ENCODE results near the gene NMNAT2.

NMNAT2 gene

DNA sequence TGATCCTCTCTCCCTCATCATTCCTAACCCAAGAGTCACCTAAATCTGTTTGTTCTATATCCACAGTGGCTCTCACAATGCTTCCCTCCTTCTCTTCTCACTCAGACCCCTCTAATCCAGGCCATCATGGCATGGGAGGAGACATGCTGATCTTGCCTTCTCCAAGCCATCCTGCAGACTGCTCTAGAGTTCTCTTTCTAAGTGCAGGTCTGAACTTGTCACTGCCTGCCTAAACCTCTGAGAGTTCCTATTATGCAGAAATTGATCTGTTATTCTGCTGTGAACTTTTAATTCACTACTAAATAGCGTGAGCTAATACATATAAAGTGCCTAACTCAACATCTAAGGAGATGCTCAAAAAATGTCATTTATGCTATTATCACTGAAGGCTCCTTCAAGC is 205.3 kb downstream of the NMNAT2 start:
- TF ChIP-seq POLR2AphosphoS5 (IDR thresholded peaks at IDR 0.05; ENCODE audit: low read depth, low read length) = no peak
- TF ChIP-seq SIN3A (IDR thresholded peaks at IDR 0.05; ENCODE audit: borderline replicate concordance, insufficient read depth, low read length) = no peak
- no peak for TF ChIP-seq TAF1 (IDR thresholded peaks at IDR 0.05; ENCODE audit: borderline replicate concordance, insufficient read depth, low read length)
- no peak for TF ChIP-seq FOXP2 (optimal IDR thresholded peaks at IDR 0.05; ENCODE audit: borderline replicate concordance, extremely low read depth, extremely low read length, insufficient read depth)
- TF ChIP-seq, protein P1, sequence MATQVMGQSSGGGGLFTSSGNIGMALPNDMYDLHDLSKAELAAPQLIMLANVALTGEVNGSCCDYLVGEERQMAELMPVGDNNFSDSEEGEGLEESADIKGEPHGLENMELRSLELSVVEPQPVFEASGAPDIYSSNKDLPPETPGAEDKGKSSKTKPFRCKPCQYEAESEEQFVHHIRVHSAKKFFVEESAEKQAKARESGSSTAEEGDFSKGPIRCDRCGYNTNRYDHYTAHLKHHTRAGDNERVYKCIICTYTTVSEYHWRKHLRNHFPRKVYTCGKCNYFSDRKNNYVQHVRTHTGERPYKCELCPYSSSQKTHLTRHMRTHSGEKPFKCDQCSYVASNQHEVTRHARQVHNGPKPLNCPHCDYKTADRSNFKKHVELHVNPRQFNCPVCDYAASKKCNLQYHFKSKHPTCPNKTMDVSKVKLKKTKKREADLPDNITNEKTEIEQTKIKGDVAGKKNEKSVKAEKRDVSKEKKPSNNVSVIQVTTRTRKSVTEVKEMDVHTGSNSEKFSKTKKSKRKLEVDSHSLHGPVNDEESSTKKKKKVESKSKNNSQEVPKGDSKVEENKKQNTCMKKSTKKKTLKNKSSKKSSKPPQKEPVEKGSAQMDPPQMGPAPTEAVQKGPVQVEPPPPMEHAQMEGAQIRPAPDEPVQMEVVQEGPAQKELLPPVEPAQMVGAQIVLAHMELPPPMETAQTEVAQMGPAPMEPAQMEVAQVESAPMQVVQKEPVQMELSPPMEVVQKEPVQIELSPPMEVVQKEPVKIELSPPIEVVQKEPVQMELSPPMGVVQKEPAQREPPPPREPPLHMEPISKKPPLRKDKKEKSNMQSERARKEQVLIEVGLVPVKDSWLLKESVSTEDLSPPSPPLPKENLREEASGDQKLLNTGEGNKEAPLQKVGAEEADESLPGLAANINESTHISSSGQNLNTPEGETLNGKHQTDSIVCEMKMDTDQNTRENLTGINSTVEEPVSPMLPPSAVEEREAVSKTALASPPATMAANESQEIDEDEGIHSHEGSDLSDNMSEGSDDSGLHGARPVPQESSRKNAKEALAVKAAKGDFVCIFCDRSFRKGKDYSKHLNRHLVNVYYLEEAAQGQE (IDR thresholded peaks at IDR 0.05; ENCODE audit: insufficient read depth in 1 of 2, low read depth in 2 of 2, low read length in 2 of 2) = no peak

GRCh38 chr1:183210681-183211080 is 207.5 kb downstream of the NMNAT2 start:
- no peak for TF ChIP-seq TAF1 (IDR thresholded peaks at IDR 0.05; ENCODE audit: borderline replicate concordance, insufficient read depth, low read length)
- TF ChIP-seq, protein P1 (IDR thresholded peaks at IDR 0.05; ENCODE audit: insufficient read depth in 1 of 2, low read depth in 2 of 2, low read length in 2 of 2) = no peak
- no peak for TF ChIP-seq FOXP2 (optimal IDR thresholded peaks at IDR 0.05; ENCODE audit: borderline replicate concordance, extremely low read depth, extremely low read length, insufficient read depth)
- no peak for TF ChIP-seq POLR2AphosphoS5 (IDR thresholded peaks at IDR 0.05; ENCODE audit: low read depth, low read length)

- TF ChIP-seq SIN3A (IDR thresholded peaks at IDR 0.05; ENCODE audit: borderline replicate concordance, insufficient read depth, low read length) = no peak
- TF ChIP-seq FOXP2 (optimal IDR thresholded peaks at IDR 0.05; ENCODE audit: borderline replicate concordance, extremely low read depth, extremely low read length, insufficient read depth) = no peak
- TF ChIP-seq POLR2AphosphoS5 (IDR thresholded peaks at IDR 0.05; ENCODE audit: low read depth, low read length) = no peak
- no peak for TF ChIP-seq TAF1 (IDR thresholded peaks at IDR 0.05; ENCODE audit: borderline replicate concordance, insufficient read depth, low read length)
- TF ChIP-seq, protein P1 (IDR thresholded peaks at IDR 0.05; ENCODE audit: insufficient read depth in 1 of 2, low read depth in 2 of 2, low read length in 2 of 2) = no peak
Measured at GRCh38 chr1:183209533-183210158, 208.5 kb downstream of the NMNAT2 start.

GRCh38 chr1:183206538-183207122 is 211.6 kb downstream of the NMNAT2 start:
- TF ChIP-seq FOXP2 (optimal IDR thresholded peaks at IDR 0.05; ENCODE audit: borderline replicate concordance, extremely low read depth, extremely low read length, insufficient read depth) = no peak
- no peak for TF ChIP-seq TAF1 (IDR thresholded peaks at IDR 0.05; ENCODE audit: borderline replicate concordance, insufficient read depth, low read length)
- TF ChIP-seq POLR2AphosphoS5 (IDR thresholded peaks at IDR 0.05; ENCODE audit: low read depth, low read length) = no peak
- TF ChIP-seq SIN3A (IDR thresholded peaks at IDR 0.05; ENCODE audit: borderline replicate concordance, insufficient read depth, low read length) = no peak

DNA sequence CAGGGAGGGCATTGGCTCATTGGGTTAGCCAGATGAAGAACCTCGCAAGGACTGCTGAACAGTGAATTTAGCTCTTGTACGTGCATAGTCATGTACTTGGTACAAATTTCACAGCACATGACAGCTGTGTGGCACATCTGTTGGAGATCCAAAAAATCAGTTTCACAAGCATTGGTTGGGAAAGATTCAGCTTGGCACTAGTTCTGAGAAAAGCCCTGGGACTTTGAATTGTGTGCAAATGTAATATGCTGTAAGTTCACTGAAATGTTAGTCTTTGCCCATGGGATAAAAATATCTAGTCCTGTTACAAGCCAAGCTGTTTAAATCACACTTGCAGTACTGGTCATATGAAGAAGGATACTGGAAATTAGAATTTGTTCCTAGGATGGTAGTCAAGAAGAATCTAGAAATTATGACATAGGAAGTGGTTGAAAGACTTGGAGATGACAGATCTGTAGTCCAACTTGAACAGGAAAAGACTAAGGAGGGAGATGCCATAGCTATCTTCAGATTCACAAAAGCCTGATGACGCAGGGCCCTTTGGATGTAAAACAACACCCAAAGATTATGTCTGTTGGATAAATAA is 212.9 kb downstream of the NMNAT2 start:
- TF ChIP-seq POLR2AphosphoS5 (IDR thresholded peaks at IDR 0.05; ENCODE audit: low read depth, low read length) (no peak), FOXP2 (optimal IDR thresholded peaks at IDR 0.05; ENCODE audit: borderline replicate concordance, extremely low read depth, extremely low read length, insufficient read depth) (no peak), SIN3A (IDR thresholded peaks at IDR 0.05; ENCODE audit: borderline replicate concordance, insufficient read depth, low read length) (no peak), TAF1 (IDR thresholded peaks at IDR 0.05; ENCODE audit: borderline replicate concordance, insufficient read depth, low read length) (no peak)
- TF ChIP-seq, protein P1 (IDR thresholded peaks at IDR 0.05; ENCODE audit: insufficient read depth in 1 of 2, low read depth in 2 of 2, low read length in 2 of 2) = no peak

All from PFSK-1 (cell line).